Progenitor cell of endocrine pancreas (in vitro differentiated cells): ENCODE data around the gene CSF3R. TPM values are rescaled to one million over a fixed set of nuclear protein-coding genes. Genes with fewer than 3 reads are reported as not detected.
"Not testable (repeated sequence)": the region's sequence is repeated elsewhere in the genome, so short reads cannot be mapped to it uniquely, and the experiment has no call there.

Experiments
- DNase-seq: peaks from one replicate; pipeline ENCODE4 v3.0.0; 2021; ENCODE audit warnings: low spot score; ENCODE audit not compliant: unreplicated experiment
- H3K27ac Mint-ChIP-seq: 2 replicates; pipeline ENCODE4 v1.8.0; 2021; ENCODE audit warnings: mild to moderate bottlenecking, moderate library complexity, mixed read lengths
- H3K27me3 Mint-ChIP-seq: 2 replicates; pipeline ENCODE4 v1.8.0; 2021; ENCODE audit warnings: mixed read lengths
- H3K36me3 Mint-ChIP-seq: 2 replicates; pipeline ENCODE4 v1.8.0; 2022; ENCODE audit warnings: mixed read lengths; ENCODE audit not compliant: insufficient read depth
- H3K4me1 Mint-ChIP-seq: 2 replicates; pipeline ENCODE4 v1.8.0; 2021; ENCODE audit warnings: low read depth, mixed read lengths
- H3K4me3 Mint-ChIP-seq: 2 replicates; pipeline ENCODE4 v1.8.0; 2021; ENCODE audit warnings: low read depth, mild to moderate bottlenecking, moderate library complexity, mixed read lengths
- H3K9me3 Mint-ChIP-seq: 2 replicates; pipeline ENCODE4 v1.8.0; 2021; ENCODE audit warnings: low read depth, mixed read lengths
- total RNA-seq: library from RNA; stranded (reverse); gene quantifications from 2 replicates; pipeline ENCODE4 v1.2.1, GENCODE V29; 2021
- TF ChIP-seq, protein P1 (sequence below): fragments of 200-600 bp; sonication (generic); IDR thresholded peaks from one replicate; pipeline ENCODE4 v1.5.0; 2021; ENCODE audit warnings: antibody characterized with exemption, mild to moderate bottlenecking; ENCODE audit not compliant: unreplicated experiment

Gene CSF3R
- total RNA-seq, 1 donor from 2014 or later, result 5.5 TPM

DNA sequence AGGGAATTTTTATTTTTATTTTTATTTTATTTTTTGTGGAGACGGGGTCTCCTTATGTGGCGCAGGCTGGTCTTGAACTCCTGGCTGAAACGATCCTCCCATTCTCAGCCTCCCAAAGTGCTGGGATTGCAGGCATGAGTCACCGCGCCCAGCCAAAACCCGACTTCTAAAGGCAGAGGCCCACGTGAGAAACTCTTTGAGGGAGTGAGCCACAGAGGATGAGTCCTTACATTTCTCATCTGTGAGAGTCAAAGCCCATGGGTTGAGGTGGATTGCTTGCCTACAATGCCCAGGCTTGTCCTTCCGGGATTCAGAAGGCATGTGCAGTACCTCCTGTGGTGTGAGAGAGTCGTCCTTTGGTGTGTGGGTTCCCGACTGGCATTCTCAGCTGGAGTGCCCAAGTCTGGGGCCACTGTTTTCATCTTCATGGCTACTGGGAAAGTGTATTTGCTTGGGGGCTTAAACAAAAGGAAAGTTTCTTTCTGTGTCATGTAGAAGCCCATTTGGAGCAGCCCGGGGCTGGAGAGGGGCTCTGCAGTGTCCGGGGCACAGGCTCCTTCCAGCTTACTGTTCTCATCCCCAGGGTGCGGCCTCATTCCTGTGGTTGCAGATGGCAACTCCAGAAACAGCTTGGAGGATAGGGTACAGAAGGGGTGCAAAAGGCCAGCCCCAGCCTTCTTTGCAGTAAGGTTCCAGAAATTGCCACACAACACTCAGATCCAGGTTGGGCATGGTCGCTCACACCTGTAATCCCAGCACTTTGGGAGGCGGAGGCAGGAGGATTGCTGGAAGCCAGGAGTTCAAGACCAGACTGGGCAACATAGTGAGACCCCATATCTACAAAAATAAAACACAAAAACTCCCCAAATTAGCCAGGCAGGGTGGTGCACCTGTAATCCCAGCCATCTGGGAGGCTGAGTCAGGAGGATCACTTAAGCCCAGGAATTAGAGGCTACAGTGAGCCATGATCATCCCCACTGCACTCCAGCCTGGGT, 29.4 kb upstream of the CSF3R start:
- H3K9me3 Mint-ChIP-seq, result no peaks in the 10 kb centered on the region
- no peak for DNase-seq
- TF ChIP-seq, protein P1, sequence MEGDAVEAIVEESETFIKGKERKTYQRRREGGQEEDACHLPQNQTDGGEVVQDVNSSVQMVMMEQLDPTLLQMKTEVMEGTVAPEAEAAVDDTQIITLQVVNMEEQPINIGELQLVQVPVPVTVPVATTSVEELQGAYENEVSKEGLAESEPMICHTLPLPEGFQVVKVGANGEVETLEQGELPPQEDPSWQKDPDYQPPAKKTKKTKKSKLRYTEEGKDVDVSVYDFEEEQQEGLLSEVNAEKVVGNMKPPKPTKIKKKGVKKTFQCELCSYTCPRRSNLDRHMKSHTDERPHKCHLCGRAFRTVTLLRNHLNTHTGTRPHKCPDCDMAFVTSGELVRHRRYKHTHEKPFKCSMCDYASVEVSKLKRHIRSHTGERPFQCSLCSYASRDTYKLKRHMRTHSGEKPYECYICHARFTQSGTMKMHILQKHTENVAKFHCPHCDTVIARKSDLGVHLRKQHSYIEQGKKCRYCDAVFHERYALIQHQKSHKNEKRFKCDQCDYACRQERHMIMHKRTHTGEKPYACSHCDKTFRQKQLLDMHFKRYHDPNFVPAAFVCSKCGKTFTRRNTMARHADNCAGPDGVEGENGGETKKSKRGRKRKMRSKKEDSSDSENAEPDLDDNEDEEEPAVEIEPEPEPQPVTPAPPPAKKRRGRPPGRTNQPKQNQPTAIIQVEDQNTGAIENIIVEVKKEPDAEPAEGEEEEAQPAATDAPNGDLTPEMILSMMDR, result no peak
- no peaks in the 10 kb centered on the region for H3K27me3 Mint-ChIP-seq
- no peak overlapping the region for H3K4me3 Mint-ChIP-seq
- no peaks in the 10 kb centered on the region for H3K4me1 Mint-ChIP-seq
- no peak overlapping the region for H3K27ac Mint-ChIP-seq
- no peaks in the 10 kb centered on the region for H3K36me3 Mint-ChIP-seq

DNA sequence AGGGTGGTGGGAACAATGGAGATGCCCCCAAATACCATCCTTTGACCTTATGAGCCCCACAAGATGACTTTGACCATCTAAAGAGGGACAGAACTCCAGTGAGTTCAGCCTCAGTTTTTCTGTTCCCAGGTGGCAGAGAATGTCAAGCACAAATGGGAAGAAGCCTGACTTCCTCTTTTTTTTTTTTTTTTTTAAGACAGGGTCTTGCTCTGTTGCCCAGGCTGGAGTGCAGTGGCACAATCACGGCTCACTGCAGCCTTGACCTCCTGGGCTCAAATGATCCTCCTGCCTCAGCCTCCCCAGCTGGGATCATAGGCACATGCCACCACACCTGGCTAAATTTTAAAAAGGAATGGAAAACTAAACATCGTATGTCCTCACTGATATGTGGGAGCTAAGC, 28.5 kb upstream of the CSF3R start:
- peak overlapping the region; percentile 56 for H3K27ac Mint-ChIP-seq
- H3K27me3 Mint-ChIP-seq, H3K4me1 Mint-ChIP-seq, H3K9me3 Mint-ChIP-seq, H3K4me3 Mint-ChIP-seq, DNase-seq, H3K36me3 Mint-ChIP-seq: not testable (repeated sequence)

DNA sequence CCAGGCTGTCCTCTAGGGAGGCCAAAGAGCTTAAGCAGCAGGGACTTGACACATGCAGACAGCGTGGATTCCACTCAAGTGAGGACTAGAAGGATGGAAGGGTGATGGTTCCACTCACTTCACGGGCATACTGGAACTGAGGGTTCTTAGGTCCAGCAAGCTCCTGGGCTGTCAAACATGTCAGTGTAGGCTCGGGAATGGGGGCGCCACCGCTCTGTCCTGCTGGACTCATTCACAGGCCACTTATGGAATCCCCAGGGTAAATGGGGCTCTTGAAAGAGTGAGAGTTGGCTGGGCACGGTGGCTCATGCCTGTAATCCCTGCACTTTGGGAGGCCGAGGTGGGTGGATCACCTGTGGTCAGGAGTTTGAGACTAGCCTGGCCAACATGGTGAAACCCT, 27.7 kb upstream of the CSF3R start:
- no peaks in the 10 kb centered on the region for H3K27me3 Mint-ChIP-seq
- no peaks in the 10 kb centered on the region for H3K36me3 Mint-ChIP-seq
- H3K4me3 Mint-ChIP-seq, result no peak overlapping the region
- H3K4me1 Mint-ChIP-seq, result no peaks in the 10 kb centered on the region
- no peak for DNase-seq
- H3K9me3 Mint-ChIP-seq, result no peaks in the 10 kb centered on the region
- H3K27ac Mint-ChIP-seq, result no peak overlapping the region
- TF ChIP-seq, protein P1, result no peak

DNA sequence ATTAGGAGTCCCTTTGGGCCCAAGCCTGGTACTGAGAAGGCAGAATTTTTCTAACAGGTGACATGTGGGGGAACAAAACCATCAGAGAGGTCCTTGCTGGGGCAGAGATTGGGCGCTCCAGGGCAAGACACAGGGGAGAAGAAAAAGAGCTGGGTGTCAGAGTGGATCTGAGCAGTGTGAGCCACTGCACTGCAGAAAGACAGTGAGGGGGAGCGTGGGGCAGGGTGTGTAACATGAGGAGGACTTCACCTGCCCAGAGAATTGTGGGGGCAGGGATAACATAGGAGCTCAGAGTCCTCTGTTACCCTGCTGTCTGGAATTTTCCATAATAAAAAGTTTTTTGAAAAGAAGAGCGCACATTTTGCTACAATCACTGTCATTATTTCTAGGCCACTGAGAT, 25.5 kb upstream of the CSF3R start:
- Mint-ChIP-seq H3K9me3 (no peaks in the 10 kb centered on the region), H3K4me1 (no peaks in the 10 kb centered on the region), H3K27me3 (no peaks in the 10 kb centered on the region), H3K4me3 (no peak overlapping the region), H3K36me3 (no peaks in the 10 kb centered on the region), H3K27ac (no peak overlapping the region)
- TF ChIP-seq, protein P1, result no peak
- DNase-seq, result no peak

DNA sequence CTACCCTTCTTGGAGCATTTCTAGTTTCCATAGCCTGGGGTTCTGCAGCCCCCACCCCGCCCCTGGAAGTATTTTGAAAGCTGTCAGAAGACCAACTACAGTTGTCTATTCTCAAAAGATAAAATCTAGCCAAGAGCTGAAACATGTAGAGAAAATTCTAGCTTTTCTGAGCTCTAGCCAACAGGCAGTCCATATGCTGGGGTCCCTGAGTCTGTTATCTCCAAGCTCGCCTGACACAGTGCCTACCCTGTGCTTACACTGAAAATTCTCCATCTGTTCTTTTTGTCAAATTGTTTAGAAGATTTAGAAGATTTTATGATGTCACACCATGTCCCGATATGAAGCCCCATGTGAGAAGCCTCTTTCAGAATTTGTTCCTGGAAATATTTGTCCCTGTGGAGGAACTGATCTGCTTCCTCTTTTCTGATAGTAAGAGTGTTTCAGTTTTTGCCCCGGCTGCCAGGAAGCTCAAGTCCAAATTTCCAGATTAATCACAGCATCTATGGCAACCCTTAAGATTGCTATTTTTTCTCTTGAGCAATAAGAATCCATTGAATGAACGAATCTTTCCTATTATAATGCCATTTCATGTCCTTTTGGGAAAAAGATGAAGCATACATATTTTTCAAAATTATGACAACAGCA, 23.7 kb upstream of the CSF3R start:
- Mint-ChIP-seq H3K9me3 (no peaks in the 10 kb centered on the region), H3K4me1 (no peaks in the 10 kb centered on the region), H3K27ac (no peak overlapping the region), H3K4me3 (no peak overlapping the region), H3K27me3 (no peaks in the 10 kb centered on the region), H3K36me3 (no peaks in the 10 kb centered on the region)
- DNase-seq, result no peak
- TF ChIP-seq, protein P1, result no peak
